Liver (tissue), 9 donors: ENCODE results near the gene SELENOM. TPM values are rescaled to one million over a fixed set of nuclear protein-coding genes. Genes with fewer than 3 reads are reported as not detected.

Experiments used
- DNase-seq: peaks from one replicate; pipeline ENCODE4 v3.0.0-alpha.2; 2017; ENCODE audit warnings: low spot score
- H3K27ac ChIP-seq, 2 donors: one replicate each; pipeline ENCODE4 v1.7.0; 2013; ENCODE audit warnings: inconsistent platforms in 2 of 2, low read length in 2 of 2, control low read depth in 1 of 2, low read depth in 1 of 2, mild to moderate bottlenecking in 1 of 2
- H3K27me3 ChIP-seq, 4 donors: one replicate each; pipeline versions ENCODE4 v1.6.1 to v1.7.0; 2013; ENCODE audit warnings: low read length in 3 of 4, inconsistent platforms in 1 of 4, mild to moderate bottlenecking in 1 of 4, moderate library complexity in 1 of 4; ENCODE audit not compliant: control insufficient read depth in 4 of 4, insufficient read depth in 4 of 4
- H3K36me3 ChIP-seq, 4 donors: one replicate each; pipeline versions ENCODE4 v1.6.1 to v1.7.0; 2013; ENCODE audit warnings: low read length in 3 of 4, mild to moderate bottlenecking in 3 of 4, low read depth in 1 of 4, moderate library complexity in 1 of 4; ENCODE audit not compliant: control insufficient read depth in 4 of 4, insufficient read depth in 3 of 4
- H3K4me1 ChIP-seq, 4 donors: one replicate each; pipeline versions ENCODE4 v1.6.1 to v1.7.0; 2013; ENCODE audit warnings: low read length in 3 of 4, mild to moderate bottlenecking in 3 of 4, moderate library complexity in 1 of 4; ENCODE audit not compliant: control insufficient read depth in 4 of 4, insufficient read depth in 4 of 4
- H3K4me3 ChIP-seq, 3 donors: one replicate each; pipeline versions ENCODE4 v1.6.1 to v1.7.0; 2013; ENCODE audit warnings: low read length in 3 of 3, control low read depth in 1 of 3, low read depth in 1 of 3, mild to moderate bottlenecking in 1 of 3
- H3K9ac ChIP-seq, 2 donors: one replicate each; pipeline ENCODE4 v1.7.0; 2013; ENCODE audit warnings: low read length in 2 of 2, mild to moderate bottlenecking in 2 of 2, moderate library complexity in 2 of 2, control low read depth in 1 of 2, low read depth in 1 of 2
- H3K9me3 ChIP-seq, 4 donors: one replicate each; pipeline versions ENCODE4 v1.6.1 to v1.7.0; 2013; ENCODE audit warnings: low read length in 3 of 4; ENCODE audit not compliant: control insufficient read depth in 4 of 4
- ATF3 ChIP-seq: IDR thresholded peaks from 2 replicates; pipeline ENCODE4 v1.6.1; 2016; ENCODE audit warnings: antibody characterized with exemption
- EGR1 ChIP-seq, 2 donors: IDR thresholded peaks; 2 replicates each; pipeline ENCODE4 v1.6.1; 2016 to 2018; ENCODE audit warnings: antibody characterized with exemption in 2 of 2, low read depth in 2 of 2
- FOXA1 ChIP-seq: IDR thresholded peaks from 2 replicates; pipeline ENCODE4 v1.6.1; 2016; ENCODE audit warnings: antibody characterized with exemption
- FOXA2 ChIP-seq: IDR thresholded peaks from 2 replicates; pipeline ENCODE4 v1.6.1; 2016; ENCODE audit warnings: antibody characterized with exemption
- GABPA ChIP-seq, 2 donors: IDR thresholded peaks in 1 of 2; conservative IDR thresholded peaks in 1 of 2; 2 replicates each; pipeline ENCODE4 v1.6.1; 2016; ENCODE audit warnings: antibody characterized with exemption in 2 of 2, mild to moderate bottlenecking in 1 of 2, moderate library complexity in 1 of 2
- HNF4A ChIP-seq, 2 donors: conservative IDR thresholded peaks; 2 replicates each; pipeline ENCODE4 v1.6.1; 2016; ENCODE audit warnings: antibody characterized with exemption in 2 of 2, mild to moderate bottlenecking in 2 of 2
- HNF4G ChIP-seq: IDR thresholded peaks from 2 replicates; pipeline ENCODE4 v1.6.1; 2016; ENCODE audit warnings: antibody characterized with exemption
- NR2F2 ChIP-seq: IDR thresholded peaks from 2 replicates; pipeline ENCODE4 v1.6.1; 2016; ENCODE audit warnings: antibody characterized with exemption
- RAD21 ChIP-seq, 2 donors: IDR thresholded peaks; 2 replicates each; pipeline ENCODE4 v1.6.1; 2016; ENCODE audit warnings: antibody characterized with exemption in 2 of 2, mild to moderate bottlenecking in 2 of 2
- REST ChIP-seq: IDR thresholded peaks from 2 replicates; pipeline ENCODE4 v1.6.1; 2016; ENCODE audit warnings: antibody characterized with exemption, mild to moderate bottlenecking
- RXRA ChIP-seq, 2 donors: IDR thresholded peaks; 2 replicates each; pipeline ENCODE4 v1.6.1; 2017 to 2018; ENCODE audit warnings: antibody characterized with exemption in 2 of 2, mild to moderate bottlenecking in 1 of 2
- SP1 ChIP-seq: IDR thresholded peaks from 2 replicates; pipeline ENCODE4 v1.6.1; 2018; ENCODE audit warnings: antibody characterized with exemption, mild to moderate bottlenecking
- TAF1 ChIP-seq: conservative IDR thresholded peaks from 2 replicates; pipeline ENCODE4 v1.6.1; 2016; ENCODE audit warnings: antibody characterized with exemption, mild to moderate bottlenecking
- YY1 ChIP-seq: IDR thresholded peaks from 2 replicates; pipeline ENCODE4 v1.6.1; 2016; ENCODE audit warnings: antibody characterized with exemption, mild to moderate bottlenecking
- WGBS: extraction: QIAGEN DNeasy Blood & Tissue Kit; methylation state at CpG from one replicate; pipeline ENCODE4 v1.1.7; 2013; 5-methylcytosine and 5-hydroxymethylcytosine counted together
- polyA plus RNA-seq, 2 donors: library from polyadenylated mRNA; stranded (reverse) in 1 of 2; unstranded in 1 of 2; fragments of 200-250 nt in 1 of 2; fragments of >200 nt in 1 of 2; fragmentation: Nextera tagmentation in 1 of 2; extraction: Ambion mirVana in 1 of 2; gene quantifications; one replicate each; pipeline versions ENCODE4 v1.2.1 to v1.2.3, GENCODE V29; 2013 to 2015
- total RNA-seq, 2 donors: library from RNA; depleted of rRNA; stranded (reverse); fragments of >200 nt; gene quantifications; one replicate each; pipeline ENCODE4 v1.2.3, GENCODE V29; 2014
- TF ChIP-seq, protein P1 (sequence below): fragments of 150-350 bp; IDR thresholded peaks from 2 replicates; pipeline ENCODE4 v1.5.1; 2017; ENCODE audit warnings: improper control_type of control experiment, low read depth, low read length; ENCODE audit not compliant: missing input control
- donor health status: healthy.
- donor health status: healthy.
- donor health status: healthy.
- donor health status: healthy.
- donor health status: healthy.

The SELENOM gene
- total and polyA plus RNA-seq, 4 donors = 3.0 to 17.3 (median 12.2) TPM

DNA sequence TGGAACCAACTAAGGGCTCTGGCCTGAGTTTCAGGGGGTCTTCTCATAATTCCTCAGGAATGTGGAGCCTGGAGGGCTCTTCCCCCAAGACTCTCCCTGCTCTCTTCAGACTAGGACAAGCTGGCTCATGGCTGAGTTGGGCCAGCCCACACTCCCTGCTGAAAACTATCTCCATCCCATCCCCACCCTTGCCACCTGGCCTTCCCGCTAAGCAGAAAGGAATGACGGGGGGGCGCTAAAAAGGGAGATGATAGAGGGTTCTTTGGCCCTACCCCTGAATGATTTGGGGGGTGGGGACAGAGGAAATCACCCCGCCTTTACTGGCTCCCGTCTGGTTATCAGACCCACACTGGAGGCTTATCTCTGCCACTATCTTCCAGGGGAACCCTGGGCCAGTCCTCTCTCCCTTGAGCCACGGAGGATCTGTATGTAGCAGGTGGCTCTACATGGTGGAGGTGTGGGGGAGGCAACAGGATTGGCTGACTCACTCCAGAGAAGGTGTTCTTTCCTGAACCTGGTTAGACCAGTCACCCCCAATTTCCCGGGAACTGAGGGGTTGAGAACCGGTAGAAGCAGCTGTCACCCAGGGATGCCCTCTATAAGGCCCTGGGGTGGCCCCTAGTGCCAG lies 20.6 kb downstream of the SELENOM start:
- peak; percentile 36 for DNase-seq
- H3K9me3 ChIP-seq = no peaks in the 10 kb centered on the region
- 85% methylated on average over 8 of the region's 8 CpGs for WGBS
- H3K4me3 ChIP-seq = no peak overlapping the region
- no peak overlapping the region for H3K27ac ChIP-seq
- no peak overlapping the region for H3K9ac ChIP-seq
- TF ChIP-seq FOXA1 (no peak), TAF1 (no peak), GABPA (IDR thresholded peaks at IDR 0.05 in 1 of 2, conservative IDR thresholded peaks at IDR 0.05 in 1 of 2) (no peak), EGR1 (IDR thresholded peaks at IDR 0.05; ENCODE audit: low read depth in 2 of 2) (no peak), ATF3 (no peak), SP1 (no peak), REST (no peak)
- TF ChIP-seq, protein P1, sequence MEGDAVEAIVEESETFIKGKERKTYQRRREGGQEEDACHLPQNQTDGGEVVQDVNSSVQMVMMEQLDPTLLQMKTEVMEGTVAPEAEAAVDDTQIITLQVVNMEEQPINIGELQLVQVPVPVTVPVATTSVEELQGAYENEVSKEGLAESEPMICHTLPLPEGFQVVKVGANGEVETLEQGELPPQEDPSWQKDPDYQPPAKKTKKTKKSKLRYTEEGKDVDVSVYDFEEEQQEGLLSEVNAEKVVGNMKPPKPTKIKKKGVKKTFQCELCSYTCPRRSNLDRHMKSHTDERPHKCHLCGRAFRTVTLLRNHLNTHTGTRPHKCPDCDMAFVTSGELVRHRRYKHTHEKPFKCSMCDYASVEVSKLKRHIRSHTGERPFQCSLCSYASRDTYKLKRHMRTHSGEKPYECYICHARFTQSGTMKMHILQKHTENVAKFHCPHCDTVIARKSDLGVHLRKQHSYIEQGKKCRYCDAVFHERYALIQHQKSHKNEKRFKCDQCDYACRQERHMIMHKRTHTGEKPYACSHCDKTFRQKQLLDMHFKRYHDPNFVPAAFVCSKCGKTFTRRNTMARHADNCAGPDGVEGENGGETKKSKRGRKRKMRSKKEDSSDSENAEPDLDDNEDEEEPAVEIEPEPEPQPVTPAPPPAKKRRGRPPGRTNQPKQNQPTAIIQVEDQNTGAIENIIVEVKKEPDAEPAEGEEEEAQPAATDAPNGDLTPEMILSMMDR = no peak
- no peaks in the 10 kb centered on the region for H3K27me3 ChIP-seq
- peaks cover 0 to 16% (median 9%) of the 10 kb centered on the region in 4 donors for H3K4me1 ChIP-seq
- peaks cover 0 to 3% (median 1%) of the 10 kb centered on the region in 4 donors for H3K36me3 ChIP-seq

GRCh38 chr22:31085928-31086327 lies 21.4 kb downstream of the SELENOM start:
- TF ChIP-seq YY1 = no peak
- TF ChIP-seq FOXA1 = no peak
- TF ChIP-seq HNF4A (conservative IDR thresholded peaks at IDR 0.05) = no peak
- TF ChIP-seq RAD21 (IDR thresholded peaks at IDR 0.05) = no peak
- TF ChIP-seq FOXA2 = no peak
- TF ChIP-seq TAF1 = no peak
- no peak for TF ChIP-seq NR2F2
- no peak for TF ChIP-seq HNF4G
- no peak for TF ChIP-seq ATF3
- no peak for TF ChIP-seq RXRA (IDR thresholded peaks at IDR 0.05)
- H3K9me3 ChIP-seq = no peaks in the 10 kb centered on the region
- 85% methylated on average over 3 of the region's 3 CpGs for WGBS
- H3K4me3 ChIP-seq = no peak overlapping the region
- peak overlapping the region in 1 of 2 donors; percentile 82 for H3K27ac ChIP-seq
- DNase-seq = peak; percentile 27
- peaks cover 3 to 25% (median 13%) of the 10 kb centered on the region in 4 donors for H3K4me1 ChIP-seq
- no peak overlapping the region for H3K9ac ChIP-seq
- no peaks in the 10 kb centered on the region for H3K27me3 ChIP-seq
- H3K36me3 ChIP-seq = no peaks in the 10 kb centered on the region
